BJ (cell line): ENCODE results near the gene SPRED1. TPM values are rescaled to one million over a fixed set of nuclear protein-coding genes. Genes with fewer than 3 reads are reported as not detected.

Experiments
- CTCF ChIA-PET: fragments of 350-600 bp; formaldehyde crosslinking; extraction: SDS; loops from one replicate; lab custom pipeline; 2021; ENCODE audit warnings: antibody characterized with exemption, inconsistent platforms; lab: Yijun Ruan, JAX
- POLR2A ChIA-PET: fragments of 300-600 bp; sonication (Branson Sonifier 250); formaldehyde crosslinking; extraction: SDS; loops from one replicate; lab custom pipeline; 2021; ENCODE audit warnings: antibody characterized with exemption; lab: Charles Lee
- DNase-seq: peaks from one replicate; pipeline ENCODE4 v3.0.0-alpha.2; 2011; ENCODE audit warnings: low read depth
- H3K27me3 ChIP-seq: 2 replicates; pipeline ENCODE4 v1.6.0; 2011; ENCODE audit warnings: low read length; ENCODE audit not compliant: control insufficient read depth, insufficient read depth
- H3K36me3 ChIP-seq: 2 replicates; pipeline ENCODE4 v1.5.1; 2011; ENCODE audit warnings: low read length; ENCODE audit not compliant: control insufficient read depth, insufficient read depth
- H3K4me3 ChIP-seq: 2 replicates; pipeline ENCODE4 v1.5.1; 2011; ENCODE audit warnings: low read depth, mild to moderate bottlenecking, control low read depth, low read length
- CTCF ChIP-seq: IDR thresholded peaks from 2 replicates; pipeline ENCODE4 v1.5.1; 2011; ENCODE audit warnings: low read depth, mild to moderate bottlenecking, control low read depth, inconsistent platforms, low read length, moderate library complexity; ENCODE audit not compliant: insufficient read depth
- polyA plus RNA-seq: library from polyadenylated mRNA; depleted of rRNA; stranded (reverse); fragments of >200 nt; gene quantifications from 2 replicates; pipeline ENCODE4 v1.2.3, GENCODE V29; 2011

SPRED1 gene
- polyA plus RNA-seq, 1 experiment: 5.2 TPM

GRCh38 chr15:38257676-38258075, 5.0 kb downstream of the SPRED1 start:
- no peak for DNase-seq
- ChIA-PET CTCF (no interaction called here), POLR2A (no interaction called here)
- Histone ChIP-seq H3K4me3 (no peak overlapping the region; the same call in 1 of the 2 replicates), H3K27me3 (no peaks in the 10 kb centered on the region), H3K36me3 (no peaks in the 10 kb centered on the region)
- no peak for TF ChIP-seq CTCF

GRCh38 chr15:38259134-38259533, 6.5 kb downstream of the SPRED1 start:
- no peaks in the 10 kb centered on the region for H3K27me3 ChIP-seq
- H3K4me3 ChIP-seq: no peak overlapping the region
- CTCF ChIA-PET: interaction anchor here (1.0 kb wide), 1 partner anchor 130 kb away, joined by 3 read pairs; no protein-coding TSS in a partner anchor
- POLR2A ChIA-PET: no interaction called here
- TF ChIP-seq CTCF: no peak
- no peak for DNase-seq
- H3K36me3 ChIP-seq: no peaks in the 10 kb centered on the region

- ChIA-PET CTCF (interaction anchor here (1.1 kb wide), 1 partner anchor 9 kb away, joined by 3 read pairs; no protein-coding TSS in a partner anchor), POLR2A (no interaction called here)
- DNase-seq: no peak
- Histone ChIP-seq H3K36me3 (no peaks in the 10 kb centered on the region), H3K27me3 (no peaks in the 10 kb centered on the region), H3K4me3 (no peak overlapping the region)
- 0 out of 2 replicates have a peak, but pooled peaks have one; percentile 9 for TF ChIP-seq CTCF
Measured at GRCh38 chr15:38260077-38260476, 7.4 kb downstream of the SPRED1 start.

- no peak for TF ChIP-seq CTCF
Measured at GRCh38 chr15:38263251-38263650, 10.6 kb downstream of the SPRED1 start.

GRCh38 chr15:38263996-38264395, 11.4 kb downstream of the SPRED1 start:
- H3K4me3 ChIP-seq: no peak overlapping the region
- H3K27me3 ChIP-seq: no peaks in the 10 kb centered on the region
- POLR2A ChIA-PET: interaction anchor here (0.6 kb wide), 1 partner anchor 9 kb away, joined by 4 read pairs; no protein-coding TSS in a partner anchor
- no peaks in the 10 kb centered on the region for H3K36me3 ChIP-seq
- CTCF ChIA-PET: interaction anchor here (0.6 to 1.1 kb wide), 2 partner anchors 12 to 91 kb away, joined by 3 read pairs; partner anchors contain the start of gene SPRED1
- no peak for DNase-seq
- no peak for TF ChIP-seq CTCF

More at GRCh38 chr15:38263251-38263650, 10.6 kb downstream of the SPRED1 start:
- Histone ChIP-seq H3K36me3 (no peaks in the 10 kb centered on the region), H3K4me3 (no peak overlapping the region), H3K27me3 (no peaks in the 10 kb centered on the region)
- CTCF ChIA-PET: no interaction called here
- DNase-seq: no peak
- POLR2A ChIA-PET: no interaction called here
